GM12891 (cell line): ENCODE data around the gene OTOG.

Experiments
- DNase-seq: peaks from one replicate; pipeline ENCODE4 v3.0.0; 2011; ENCODE audit warnings: low spot score; ENCODE audit not compliant: insufficient read length
- FAIRE-seq: peaks from 2 replicates; lab custom pipeline; 2011; peaks lifted over from hg19 to GRCh38; lab: Jason Lieb, UNC
- PAX5 ChIP-seq: IDR thresholded peaks from 2 replicates; pipeline ENCODE4 v1.6.1; 2011; ENCODE audit warnings: low read length, moderate library complexity, mild to moderate bottlenecking; ENCODE audit not compliant: insufficient read depth, severe bottlenecking
- POLR2A ChIP-seq: IDR thresholded peaks from 2 replicates; pipeline ENCODE4 v1.6.1; 2011; ENCODE audit warnings: low read depth, low read length, control low read depth
- POLR2AphosphoS5 ChIP-seq: IDR thresholded peaks from 2 replicates; pipeline ENCODE4 v1.6.1; 2011; ENCODE audit warnings: low read depth, low read length, control low read depth
- POU2F2 ChIP-seq: IDR thresholded peaks from 2 replicates; pipeline ENCODE4 v1.6.1; 2011; ENCODE audit warnings: low read depth, mild to moderate bottlenecking, control low read depth, low read length, moderate library complexity
- SPI1 ChIP-seq: IDR thresholded peaks from 2 replicates; pipeline ENCODE4 v1.6.1; 2011; ENCODE audit warnings: low read depth, low read length, control low read depth
- TAF1 ChIP-seq: IDR thresholded peaks from 2 replicates; pipeline ENCODE4 v1.6.1; 2011; ENCODE audit warnings: low read depth, low read length, control low read depth

The OTOG gene

DNA sequence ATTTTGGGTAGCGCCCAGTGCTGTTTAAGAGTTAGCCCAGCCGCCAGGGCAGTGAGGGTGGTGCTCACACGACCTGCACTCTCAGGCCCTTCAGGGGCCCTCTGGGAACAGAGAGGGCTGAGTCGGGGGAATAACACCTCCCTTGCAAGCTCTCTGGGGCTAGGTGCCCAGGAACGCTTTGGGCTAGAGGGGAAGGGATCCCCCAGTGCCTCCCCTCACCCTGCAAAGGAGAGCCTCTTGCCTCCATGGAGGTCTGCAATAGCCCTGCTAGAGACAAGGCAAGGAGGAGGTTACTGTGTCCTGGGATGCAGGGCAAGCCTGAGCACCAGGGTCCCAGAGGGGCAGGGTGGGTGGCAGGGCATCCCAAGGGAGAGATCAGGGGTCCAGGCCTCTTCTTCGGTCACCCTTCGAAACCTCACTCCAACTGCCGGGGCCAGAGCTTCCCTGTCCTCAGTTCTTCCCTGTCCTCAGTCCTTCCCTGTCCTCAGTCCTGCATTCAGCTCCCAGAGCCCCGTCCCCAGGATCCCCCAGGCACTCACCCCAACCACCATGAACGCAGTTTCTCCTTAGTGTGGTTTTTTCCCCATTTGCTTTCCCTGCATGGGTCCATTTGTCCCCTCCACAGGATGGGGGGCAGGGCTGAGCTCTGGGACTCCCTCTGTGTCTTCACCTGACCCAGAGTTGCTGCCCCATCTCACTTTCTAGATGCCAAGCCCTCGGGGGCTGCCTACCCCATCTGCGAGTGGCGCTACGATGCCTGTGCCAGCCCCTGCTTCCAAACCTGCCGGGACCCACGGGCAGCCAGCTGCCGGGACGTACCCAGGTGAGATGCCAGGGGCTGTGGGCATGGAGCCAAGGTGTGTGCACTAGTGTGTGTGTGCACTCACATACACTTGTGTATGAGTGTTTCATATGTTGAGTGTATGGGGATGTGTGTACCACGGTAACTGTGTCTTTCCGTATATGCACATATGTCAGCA is 60.8 kb downstream of the OTOG start:
- no peak for FAIRE-seq
- TF ChIP-seq TAF1 (no peak), SPI1 (no peak), PAX5 (no peak), POLR2A (no peak), POLR2AphosphoS5 (no peak), POU2F2 (no peak)

DNA sequence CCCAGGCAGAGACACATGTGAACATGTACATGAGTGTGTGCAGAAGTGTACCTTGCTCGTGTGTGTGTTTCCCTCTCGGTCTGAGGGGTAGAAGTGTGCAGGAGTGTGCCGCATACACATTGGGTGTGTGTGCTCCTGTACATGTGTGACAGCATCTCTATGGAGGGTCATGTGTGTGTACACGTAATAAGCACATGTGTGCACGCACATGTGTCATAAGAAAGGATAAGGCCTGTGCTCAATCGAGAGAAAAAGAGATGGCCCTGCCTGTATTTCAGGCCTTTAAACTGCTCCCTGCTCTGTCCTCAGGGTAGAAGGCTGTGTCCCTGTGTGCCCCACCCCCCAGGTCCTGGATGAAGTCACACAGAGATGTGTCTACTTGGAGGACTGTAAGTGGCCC is 61.8 kb downstream of the OTOG start:
- DNase-seq, result no peak
- FAIRE-seq, result no peak
- no peak for TF ChIP-seq TAF1
- TF ChIP-seq SPI1, result no peak
- TF ChIP-seq PAX5, result no peak
- TF ChIP-seq POLR2AphosphoS5, result no peak

More for the DNA sequence above, 60.8 kb downstream of the OTOG start:
- no peak for DNase-seq

DNA sequence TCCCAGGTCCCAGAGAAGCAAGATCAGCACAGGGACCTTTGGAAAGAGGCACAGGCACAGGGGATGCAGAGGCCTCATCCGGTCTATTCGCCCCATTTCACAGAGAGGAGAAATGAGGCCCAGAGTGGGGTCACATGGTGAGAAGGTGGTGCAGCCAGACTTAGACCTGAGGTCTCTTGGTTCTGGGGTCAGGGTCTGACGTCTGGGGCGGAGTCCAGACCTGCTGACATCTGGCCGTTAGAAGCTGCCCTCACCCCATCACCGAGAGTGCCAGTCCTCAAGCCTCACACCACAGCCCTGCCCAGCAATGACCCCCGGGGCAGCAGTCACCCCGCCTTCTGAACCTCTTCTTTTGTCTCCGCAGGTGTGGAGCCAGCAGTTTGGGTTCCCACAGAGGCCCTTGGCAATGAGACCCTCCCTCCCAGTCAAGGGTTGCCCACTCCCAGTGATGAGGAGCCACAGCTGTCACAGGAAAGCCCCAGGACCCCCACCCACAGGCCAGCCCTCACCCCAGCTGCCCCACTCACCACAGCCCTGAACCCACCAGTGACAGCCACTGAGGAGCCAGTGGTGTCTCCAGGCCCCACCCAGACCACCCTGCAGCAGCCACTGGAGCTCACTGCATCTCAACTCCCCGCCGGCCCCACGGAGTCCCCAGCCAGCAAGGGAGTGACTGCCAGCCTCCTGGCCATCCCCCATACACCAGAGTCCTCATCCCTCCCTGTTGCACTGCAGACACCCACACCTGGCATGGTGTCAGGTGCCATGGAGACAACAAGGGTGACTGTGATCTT is 62.4 kb downstream of the OTOG start:
- FAIRE-seq, result no peak
- no peak for DNase-seq
- TF ChIP-seq POLR2A (no peak), PAX5 (no peak), POU2F2 (no peak), SPI1 (no peak), POLR2AphosphoS5 (no peak), TAF1 (no peak)

DNA sequence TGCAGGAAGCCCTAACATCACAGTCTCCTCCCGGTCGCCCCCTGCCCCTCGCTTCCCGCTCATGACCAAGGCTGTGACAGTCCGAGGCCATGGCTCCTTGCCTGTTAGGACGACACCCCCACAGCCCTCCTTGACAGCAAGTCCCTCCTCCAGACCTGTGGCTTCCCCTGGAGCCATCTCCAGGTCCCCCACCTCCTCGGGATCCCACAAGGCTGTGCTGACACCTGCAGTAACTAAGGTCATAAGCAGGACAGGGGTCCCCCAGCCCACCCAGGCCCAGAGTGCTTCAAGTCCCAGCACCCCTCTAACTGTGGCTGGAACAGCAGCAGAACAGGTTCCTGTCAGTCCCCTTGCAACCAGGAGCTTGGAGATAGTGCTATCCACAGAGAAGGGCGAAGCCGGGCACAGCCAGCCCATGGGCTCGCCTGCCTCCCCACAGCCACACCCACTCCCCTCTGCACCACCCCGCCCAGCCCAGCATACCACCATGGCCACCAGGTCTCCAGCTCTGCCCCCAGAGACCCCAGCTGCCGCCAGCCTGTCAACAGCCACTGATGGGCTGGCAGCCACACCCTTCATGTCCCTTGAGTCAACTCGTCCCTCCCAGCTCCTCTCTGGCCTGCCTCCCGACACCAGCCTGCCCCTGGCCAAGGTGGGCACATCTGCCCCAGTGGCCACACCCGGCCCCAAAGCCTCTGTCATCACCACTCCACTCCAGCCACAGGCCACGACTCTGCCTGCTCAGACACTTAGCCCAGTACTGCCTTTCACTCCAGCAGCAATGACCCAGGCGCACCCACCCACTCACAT is 63.2 kb downstream of the OTOG start:
- no peak for TF ChIP-seq POLR2A
- no peak for TF ChIP-seq POLR2AphosphoS5
- no peak for TF ChIP-seq SPI1
- no peak for TF ChIP-seq PAX5
- TF ChIP-seq POU2F2, result no peak
- TF ChIP-seq TAF1, result no peak
- FAIRE-seq, result no peak

GRCh38 chr11:17611049-17611448 is 64.0 kb downstream of the OTOG start:
- TF ChIP-seq POU2F2, result no peak
- TF ChIP-seq TAF1, result no peak
- no peak for TF ChIP-seq SPI1
- no peak for TF ChIP-seq PAX5
- no peak for TF ChIP-seq POLR2A
- no peak for TF ChIP-seq POLR2AphosphoS5
- no peak for FAIRE-seq
- no peak for DNase-seq

More for the DNA sequence above, 63.2 kb downstream of the OTOG start:
- no peak for DNase-seq

DNA sequence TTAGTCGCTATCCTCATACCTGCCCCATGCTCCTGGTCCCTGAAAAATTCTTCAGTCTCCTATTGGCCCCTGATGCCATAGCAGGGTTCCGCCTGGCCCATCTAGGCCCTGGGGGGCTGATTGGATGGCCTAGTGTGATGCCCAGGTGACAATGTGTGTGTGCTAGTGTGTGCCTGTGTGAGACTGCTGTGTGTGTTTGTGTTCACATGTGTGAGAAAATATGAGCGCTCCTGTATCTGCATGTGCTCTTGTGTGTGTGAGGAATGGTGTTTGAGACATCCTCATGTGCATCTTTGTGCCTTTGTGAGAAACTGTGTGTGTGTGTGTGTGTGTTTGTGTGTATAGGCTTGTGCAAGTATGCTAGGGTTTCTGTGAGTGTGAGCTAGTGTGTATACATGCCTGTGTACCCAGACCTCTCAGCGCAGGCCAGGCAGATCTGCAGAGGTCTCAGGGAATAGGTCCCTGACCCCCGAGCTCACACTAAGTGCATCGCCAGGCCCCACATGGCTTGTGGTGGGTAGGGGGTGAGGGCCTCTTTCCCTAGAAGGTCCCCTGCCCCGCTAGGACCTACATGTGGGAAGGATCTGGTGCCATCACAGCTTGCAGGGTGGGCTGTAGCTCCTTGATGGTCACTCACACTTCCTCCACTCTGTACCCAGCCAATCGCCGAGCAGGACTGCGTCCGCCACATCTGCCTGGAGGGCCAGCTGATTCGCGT is 64.6 kb downstream of the OTOG start:
- no peak for FAIRE-seq
- no peak for DNase-seq
- no peak for TF ChIP-seq TAF1
- TF ChIP-seq POU2F2, result no peak
- TF ChIP-seq PAX5, result no peak

DNA sequence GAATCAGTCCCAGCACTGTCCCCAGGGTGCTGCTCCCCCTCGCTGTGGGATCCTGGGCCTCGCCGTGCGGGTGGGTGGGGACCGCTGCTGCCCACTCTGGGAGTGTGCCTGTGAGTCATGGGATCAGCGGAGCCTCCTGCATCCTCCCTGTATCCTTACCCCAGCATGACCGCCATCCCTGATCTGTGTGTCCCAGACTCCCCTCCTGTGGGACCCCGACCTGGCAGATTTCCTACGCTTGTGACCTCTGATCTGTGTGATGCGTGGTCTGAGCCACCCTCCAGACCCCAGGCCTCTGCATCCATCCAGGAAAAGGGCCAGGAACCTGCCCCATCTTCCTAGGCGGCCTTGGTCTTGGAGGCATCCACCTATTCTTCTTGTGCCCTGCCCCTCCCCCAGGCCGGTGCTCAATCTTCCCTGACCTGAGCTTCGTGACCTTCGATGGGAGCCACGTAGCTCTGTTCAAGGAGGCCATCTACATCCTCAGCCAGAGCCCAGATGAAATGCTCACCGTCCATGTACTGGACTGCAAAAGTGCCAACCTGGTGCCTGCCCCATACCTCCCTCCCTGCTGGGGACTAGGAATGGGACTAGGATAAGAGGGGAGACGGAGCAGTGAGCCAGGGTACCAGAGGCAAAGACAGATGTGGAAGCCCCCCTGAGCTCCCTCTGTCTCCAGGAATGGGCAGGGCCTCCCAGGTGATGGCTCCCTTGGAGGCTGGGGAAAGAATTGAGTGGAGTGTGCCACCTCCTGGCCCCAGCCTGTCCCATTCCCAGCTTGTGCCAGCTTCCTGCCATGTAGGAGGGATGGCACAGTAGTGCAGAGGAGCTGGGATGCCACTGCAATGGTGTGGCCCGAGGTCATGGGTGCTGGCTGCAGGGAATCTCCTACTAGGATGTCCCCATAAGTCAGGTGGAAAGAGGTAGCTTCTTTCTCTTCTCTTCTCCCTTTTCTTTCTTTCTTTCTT is 65.4 kb downstream of the OTOG start:
- TF ChIP-seq POLR2A (no peak), SPI1 (no peak), TAF1 (no peak), PAX5 (no peak), POLR2AphosphoS5 (no peak), POU2F2 (no peak)
- DNase-seq, result no peak
- no peak for FAIRE-seq
